Uterus (tissue), 2 donors: ENCODE measurements around the gene SCYL1.

ENCODE experiments used
- CTCF ChIP-seq, 4 experiments: fragments of 200-600 bp in 2 of 4; fragments of 450-650 bp in 2 of 4; sonication (generic) in 2 of 4; IDR thresholded peaks; one replicate each; pipeline ENCODE4 v1.5.1; 2016 to 2019; ENCODE audit warnings: antibody characterized with exemption in 4 of 4, mild to moderate bottlenecking in 2 of 4, moderate library complexity in 1 of 4
- POLR2A ChIP-seq, 2 donors: fragments of 450-650 bp; IDR thresholded peaks; one replicate each; pipeline ENCODE4 v1.6.1; 2016; ENCODE audit warnings: antibody characterized with exemption in 2 of 2, mild to moderate bottlenecking in 1 of 2, moderate library complexity in 1 of 2

- TF ChIP-seq CTCF (IDR thresholded peaks at IDR 0.05) (no peak), POLR2A (IDR thresholded peaks at IDR 0.05) (no peak)
Measured at GRCh38 chr11:65536412-65537295, 11.8 kb downstream of the SCYL1 start.
